PC-9 (cell line): ENCODE measurements around the gene CPEB1. TPM values are rescaled to one million over a fixed set of nuclear protein-coding genes. Genes with fewer than 3 reads are reported as not detected.

ENCODE experiments used
- BruUV-seq: library from RNA; stranded (reverse); fragments of 400-500 nt; replicated peaks from 2 replicates; lab custom pipeline; 2021; lab: Mats Ljungman, UMichigan
- CTCF ChIA-PET: fragments of 300-600 bp; sonication (Branson Sonifier 250); formaldehyde crosslinking; loops from one replicate; lab custom pipeline; 2022; ENCODE audit warnings: antibody characterized with exemption; lab: Charles Lee
- POLR2A ChIA-PET: fragments of 300-600 bp; sonication (Branson Sonifier 250); formaldehyde crosslinking; loops from one replicate; lab custom pipeline; 2022; ENCODE audit warnings: antibody characterized with exemption; ENCODE audit not compliant: unreplicated experiment; lab: Charles Lee
- DNase-seq, 2 experiments: peaks; one replicate each; pipeline versions ENCODE4 v3.0.0 to v3.0.0-alpha.2; 2015 to 2022; ENCODE audit warnings: mixed read lengths in 1 of 2
- H2AFZ ChIP-seq: fragments of 200-600 bp; sonication (generic); 2 replicates; pipeline ENCODE4 v1.8.1; 2017; ENCODE audit warnings: antibody characterized with exemption
- H3F3A ChIP-seq: fragments of 200-600 bp; sonication (generic); 2 replicates; pipeline ENCODE4 v1.8.1; 2017; ENCODE audit warnings: antibody characterized with exemption, mild to moderate bottlenecking, low read depth; ENCODE audit not compliant: insufficient read depth
- H3K27ac ChIP-seq: fragments of 200-600 bp; sonication (generic); 2 replicates; pipeline ENCODE4 v1.6.1; 2016; ENCODE audit warnings: mixed run types
- H3K27me3 ChIP-seq: fragments of 200-600 bp; sonication (generic); 2 replicates; pipeline ENCODE4 v1.6.1; 2016; ENCODE audit warnings: low read depth, mixed run types; ENCODE audit not compliant: insufficient read depth
- H3K36me3 ChIP-seq: fragments of 200-600 bp; sonication (generic); 2 replicates; pipeline ENCODE4 v1.6.1; 2016; ENCODE audit warnings: low read depth, mixed run types
- H3K4me1 ChIP-seq: fragments of 200-600 bp; sonication (generic); replicated peaks from 2 replicates; pipeline ENCODE4 v1.6.1; 2016; ENCODE audit warnings: mixed run types; ENCODE audit not compliant: insufficient read depth
- H3K4me2 ChIP-seq: fragments of 200-600 bp; sonication (generic); 2 replicates; pipeline ENCODE4 v1.6.1; 2017; ENCODE audit warnings: mixed run types
- H3K4me3 ChIP-seq: fragments of 200-600 bp; sonication (generic); 2 replicates; pipeline ENCODE4 v1.6.1; 2016; ENCODE audit warnings: mixed run types
- H3K79me2 ChIP-seq: fragments of 200-600 bp; sonication (generic); 2 replicates; pipeline ENCODE4 v1.6.1; 2017; ENCODE audit warnings: low read depth, mixed run types
- H3K9me2 ChIP-seq: fragments of 200-600 bp; sonication (generic); 2 replicates; pipeline ENCODE4 v1.8.1; 2017; ENCODE audit warnings: mild to moderate bottlenecking; ENCODE audit not compliant: insufficient read depth
- H3K9me3 ChIP-seq: fragments of 200-600 bp; sonication (generic); 2 replicates; pipeline ENCODE4 v1.8.1; 2016; ENCODE audit warnings: low read depth; ENCODE audit not compliant: insufficient read depth
- H4K20me1 ChIP-seq: fragments of 200-600 bp; sonication (generic); 2 replicates; pipeline ENCODE4 v1.8.1; 2017; ENCODE audit not compliant: insufficient read depth
- EZH2 ChIP-seq: fragments of 200-600 bp; sonication (generic); IDR thresholded peaks from 2 replicates; pipeline ENCODE4 v1.8.0; 2017; ENCODE audit warnings: antibody characterized with exemption, low read depth
- intact Hi-C: fragments of 100-400 bp; cut with micrococcal nuclease; formaldehyde crosslinking; loops from one replicate; pipeline ENCODE4 v1.10.0; 2022; ENCODE audit not compliant: unreplicated experiment
- total RNA-seq: library from RNA; stranded (reverse); gene quantifications from 2 replicates; pipeline ENCODE4 v1.2.3, GENCODE V29; 2021
- TF ChIP-seq, protein P1 (sequence below): fragments of 200-600 bp; sonication (generic); conservative IDR thresholded peaks from 2 replicates; pipeline ENCODE4 v1.6.1; 2017; ENCODE audit warnings: mixed run types, antibody characterized with exemption, mild to moderate bottlenecking, moderate library complexity

The CPEB1 gene
- total RNA-seq, 1 experiment from 2014 or later: not detected

DNA sequence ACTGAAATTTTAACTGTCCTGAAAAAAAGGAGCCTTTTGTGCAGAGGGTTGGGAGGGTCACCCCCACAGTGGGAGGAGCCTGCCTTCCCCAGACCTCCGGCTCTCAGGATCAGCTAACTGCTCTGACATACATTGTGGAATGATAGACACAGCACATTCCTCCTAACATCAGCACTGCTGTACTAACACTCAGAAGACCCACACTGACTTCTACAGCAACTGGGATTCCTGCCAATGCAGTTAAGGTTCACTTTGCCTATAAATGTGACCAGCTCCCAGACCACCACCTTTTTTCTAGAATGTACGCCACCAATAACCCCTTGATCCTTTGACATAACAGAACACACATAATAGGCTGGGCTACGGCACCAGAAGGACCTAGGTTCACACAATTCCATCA, 3.2 kb downstream of the CPEB1 start:
- no peak for TF ChIP-seq EZH2
- TF ChIP-seq, protein P1, sequence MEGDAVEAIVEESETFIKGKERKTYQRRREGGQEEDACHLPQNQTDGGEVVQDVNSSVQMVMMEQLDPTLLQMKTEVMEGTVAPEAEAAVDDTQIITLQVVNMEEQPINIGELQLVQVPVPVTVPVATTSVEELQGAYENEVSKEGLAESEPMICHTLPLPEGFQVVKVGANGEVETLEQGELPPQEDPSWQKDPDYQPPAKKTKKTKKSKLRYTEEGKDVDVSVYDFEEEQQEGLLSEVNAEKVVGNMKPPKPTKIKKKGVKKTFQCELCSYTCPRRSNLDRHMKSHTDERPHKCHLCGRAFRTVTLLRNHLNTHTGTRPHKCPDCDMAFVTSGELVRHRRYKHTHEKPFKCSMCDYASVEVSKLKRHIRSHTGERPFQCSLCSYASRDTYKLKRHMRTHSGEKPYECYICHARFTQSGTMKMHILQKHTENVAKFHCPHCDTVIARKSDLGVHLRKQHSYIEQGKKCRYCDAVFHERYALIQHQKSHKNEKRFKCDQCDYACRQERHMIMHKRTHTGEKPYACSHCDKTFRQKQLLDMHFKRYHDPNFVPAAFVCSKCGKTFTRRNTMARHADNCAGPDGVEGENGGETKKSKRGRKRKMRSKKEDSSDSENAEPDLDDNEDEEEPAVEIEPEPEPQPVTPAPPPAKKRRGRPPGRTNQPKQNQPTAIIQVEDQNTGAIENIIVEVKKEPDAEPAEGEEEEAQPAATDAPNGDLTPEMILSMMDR: no peak
- Histone ChIP-seq H3K36me3 (no peaks in the 10 kb centered on the region), H3K79me2 (no peaks in the 10 kb centered on the region), H3F3A (no peaks in the 10 kb centered on the region), H3K9me2 (no peaks in the 10 kb centered on the region), H3K27me3 (peaks cover 52% of the 10 kb centered on the region), H3K4me3 (no peak overlapping the region), H3K4me2 (no peak overlapping the region), H3K9me3 (no peaks in the 10 kb centered on the region), H4K20me1 (no peaks in the 10 kb centered on the region), H2AFZ (no peak overlapping the region), H3K27ac (no peak overlapping the region), H3K4me1 (no peaks in the 10 kb centered on the region)
- ChIA-PET POLR2A (no interaction called here), CTCF (no interaction called here)
- no TSS peak for BruUV-seq
- intact Hi-C loops: no loop called here
- DNase-seq: no peak

DNA sequence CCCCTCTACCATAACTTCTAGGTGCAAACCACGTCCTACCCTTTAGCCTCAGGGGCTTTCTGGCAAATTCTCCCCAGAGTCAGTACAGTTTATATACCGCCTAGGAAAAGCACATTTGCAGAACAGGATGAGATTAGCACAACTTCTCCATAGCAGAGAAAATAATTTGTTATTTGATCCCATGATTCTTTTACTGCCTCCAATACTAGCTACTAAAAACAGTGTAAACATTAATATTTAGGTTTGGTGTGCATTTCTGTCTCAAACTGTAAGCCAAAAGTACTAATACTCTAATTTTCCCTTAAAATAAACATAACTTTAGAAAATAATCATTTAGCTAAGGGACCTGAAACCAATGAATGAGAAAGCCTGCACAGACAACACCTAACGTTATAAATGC, 4.5 kb downstream of the CPEB1 start:
- TF ChIP-seq, protein P1: no peak
- no peak for TF ChIP-seq EZH2
- no TSS peak for BruUV-seq
- Histone ChIP-seq H3K27me3 (peaks cover 63% of the 10 kb centered on the region), H3K4me1 (no peaks in the 10 kb centered on the region), H2AFZ (no peak overlapping the region), H3K27ac (no peak overlapping the region), H3F3A (no peaks in the 10 kb centered on the region), H3K9me2 (no peaks in the 10 kb centered on the region), H3K79me2 (no peaks in the 10 kb centered on the region), H4K20me1 (no peaks in the 10 kb centered on the region), H3K4me3 (no peak overlapping the region), H3K4me2 (no peak overlapping the region), H3K36me3 (no peaks in the 10 kb centered on the region), H3K9me3 (no peaks in the 10 kb centered on the region)
- CTCF ChIA-PET: no interaction called here
- intact Hi-C loops: no loop called here
- POLR2A ChIA-PET: no interaction called here
- DNase-seq: no peak

DNA sequence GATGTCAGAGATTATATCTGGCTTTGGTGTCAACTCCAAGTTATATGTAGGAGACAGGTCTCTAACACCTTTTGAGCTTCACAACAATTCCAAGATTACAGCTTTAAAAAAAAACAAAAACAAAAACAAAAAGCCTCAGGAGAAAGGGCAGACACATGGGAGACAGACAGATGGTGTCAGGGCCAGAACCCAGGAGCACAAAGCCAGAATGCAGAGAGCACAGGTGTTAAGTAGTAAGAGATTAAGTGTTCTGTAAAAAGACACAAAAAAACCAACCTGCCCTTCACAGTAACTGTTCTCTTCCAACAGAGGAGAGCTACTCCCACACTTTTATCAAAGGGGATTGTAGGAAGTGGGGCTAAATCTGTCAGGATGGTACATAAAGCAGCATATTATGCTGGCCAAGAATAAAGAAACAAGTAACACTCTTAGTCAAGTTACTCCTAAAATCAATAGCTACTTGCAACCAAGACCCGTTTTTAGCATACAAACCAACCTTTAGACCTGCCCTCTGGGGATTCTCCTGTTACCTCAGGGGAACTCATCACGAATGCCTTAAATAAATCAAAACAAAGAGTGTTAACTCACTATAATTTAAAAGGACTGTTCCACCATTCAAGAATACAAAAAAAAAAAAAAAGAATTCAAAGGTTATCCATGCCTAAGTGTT, 5.9 kb downstream of the CPEB1 start:
- CTCF ChIA-PET: no interaction called here
- Histone ChIP-seq H3F3A (no peaks in the 10 kb centered on the region), H3K4me3 (no peak overlapping the region), H2AFZ (no peak overlapping the region), H3K36me3 (no peaks in the 10 kb centered on the region), H3K27ac (no peak overlapping the region), H3K4me1 (no peaks in the 10 kb centered on the region), H3K9me2 (no peaks in the 10 kb centered on the region), H3K27me3 (peaks cover 76% of the 10 kb centered on the region), H3K4me2 (no peak overlapping the region), H4K20me1 (no peaks in the 10 kb centered on the region), H3K9me3 (no peaks in the 10 kb centered on the region), H3K79me2 (no peaks in the 10 kb centered on the region)
- POLR2A ChIA-PET: no interaction called here
- no TSS peak for BruUV-seq
- intact Hi-C loops: no loop called here
- DNase-seq: no peak
- no peak for TF ChIP-seq EZH2
- TF ChIP-seq, protein P1: no peak
